GM10266 (cell line): ENCODE results near the gene BTG2.
"Not testable (repeated sequence)": the region's sequence is repeated elsewhere in the genome, so short reads cannot be mapped to it uniquely, and the experiment has no call there.

Source experiments
- DNase-seq: peaks from one replicate; pipeline ENCODE4 v3.0.0; 2012; ENCODE audit errors: extremely low spot score
- CTCF ChIP-seq: IDR thresholded peaks from 2 replicates; pipeline ENCODE4 v1.5.1; 2012; ENCODE audit warnings: mild to moderate bottlenecking, low read depth; ENCODE audit not compliant: control insufficient read depth, insufficient read depth; ENCODE audit errors: missing control alignments

Gene BTG2

GRCh38 chr1:203304919-203305808 is at the start of gene BTG2:
BTG2 (plus strand) TSS chr1:203305519; CDS start chr1:203305607, 88 bp downstream.
- DNase-seq: peak; percentile 92
- no peak for TF ChIP-seq CTCF

- not testable (repeated sequence) for DNase-seq
Measured at GRCh38 chr1:203256636-203257035, 48.7 kb upstream of the BTG2 start.

GRCh38 chr1:203263496-203263895 is 41.8 kb upstream of the BTG2 start:
- TF ChIP-seq CTCF: no peak
- no peak for DNase-seq

- TF ChIP-seq CTCF: no peak
- DNase-seq: no peak
Measured at GRCh38 chr1:203264052-203264501, 41.2 kb upstream of the BTG2 start.

- DNase-seq: no peak
- TF ChIP-seq CTCF: no peak
Measured at GRCh38 chr1:203265541-203265940, 39.8 kb upstream of the BTG2 start.

- DNase-seq: not testable (repeated sequence)
Measured at GRCh38 chr1:203266140-203266539, 39.2 kb upstream of the BTG2 start.

GRCh38 chr1:203267347-203267846 is 37.9 kb upstream of the BTG2 start:
- peak; percentile 82 for DNase-seq
- peak; percentile 92 for TF ChIP-seq CTCF

- no peak for TF ChIP-seq CTCF
- DNase-seq: no peak
Measured at GRCh38 chr1:203267912-203268311, 37.4 kb upstream of the BTG2 start.
